Left ventricle myocardium superior (tissue), 1 donor: ENCODE data around the gene TMEM184B. TPM values are rescaled to one million over a fixed set of nuclear protein-coding genes. Genes with fewer than 3 reads are reported as not detected.

Source experiments
- ATAC-seq: fragments of 200-7000 bp; cut with Tn5 transposase; one replicate; pipeline ENCODE4 v1.9.1; 2020; ENCODE audit warnings: mild to moderate bottlenecking, moderate library complexity
- DNase-seq: peaks from one replicate; pipeline ENCODE4 v3.0.0-alpha.2; 2020
- intact Hi-C: fragments of 100-400 bp; cut with micrococcal nuclease; formaldehyde crosslinking; loops from one replicate; pipeline ENCODE4 v1.11.0; 2022
- total RNA-seq: library from RNA; stranded (reverse); fragmentation: NEBNext Ultra II Directional; extraction: Animal tissue kit (Norgen Biotek cat#: 25700); gene quantifications from one replicate; pipeline ENCODE4 v1.2.1, GENCODE V29; 2021
- donor health status: DM: no; HTN: yes; CAD: no; lungs with severe emphysema.

Gene TMEM184B
- total RNA-seq, 1 donor from 2014 or later = 42.8 TPM

DNA sequence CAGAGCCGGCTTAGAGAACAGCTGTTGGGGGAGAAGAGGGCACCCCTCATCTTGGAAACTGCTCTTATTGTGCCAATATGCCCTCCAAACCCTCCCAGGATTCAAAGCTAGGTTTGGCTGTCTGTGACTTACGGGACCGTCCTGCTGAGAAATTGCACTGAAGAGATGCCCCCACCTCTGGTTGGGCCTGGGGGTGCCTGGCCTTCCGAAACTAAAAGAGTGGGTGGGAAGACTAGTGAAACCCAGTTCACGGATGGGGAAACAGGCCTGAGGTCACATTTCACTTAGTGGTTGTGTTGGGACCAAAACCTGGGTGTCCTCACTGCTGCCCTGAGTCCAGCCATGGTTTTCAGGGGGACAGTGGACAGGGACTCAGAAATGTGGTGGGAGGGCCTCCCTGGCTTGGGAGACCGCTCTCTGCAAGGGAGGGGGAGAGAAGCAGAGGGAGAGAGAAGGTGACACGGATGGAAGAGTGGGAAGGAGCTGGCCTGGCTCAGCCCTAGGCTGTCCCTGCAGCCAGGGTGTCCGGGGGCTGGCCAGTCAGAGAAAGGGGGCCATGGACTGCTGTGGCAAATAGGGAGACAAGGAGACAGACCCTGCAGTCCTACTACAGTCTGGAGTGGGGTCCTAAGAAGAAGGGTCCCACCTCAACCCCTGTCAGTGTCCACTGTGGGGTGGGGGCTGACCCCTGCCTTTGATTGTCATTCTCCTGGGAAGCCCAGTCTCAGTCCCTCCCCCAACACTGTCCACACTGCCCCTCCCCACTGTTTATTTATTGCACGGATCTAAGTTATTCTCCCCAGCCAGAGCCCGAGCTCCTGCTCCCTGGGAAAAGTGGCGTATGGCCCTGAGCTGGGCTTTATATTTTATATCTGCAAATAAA is 57.4 kb downstream of the TMEM184B start:
- DNase-seq (peak; percentile 15), ATAC-seq (no peak)
- intact Hi-C loops = no loop called here

DNA sequence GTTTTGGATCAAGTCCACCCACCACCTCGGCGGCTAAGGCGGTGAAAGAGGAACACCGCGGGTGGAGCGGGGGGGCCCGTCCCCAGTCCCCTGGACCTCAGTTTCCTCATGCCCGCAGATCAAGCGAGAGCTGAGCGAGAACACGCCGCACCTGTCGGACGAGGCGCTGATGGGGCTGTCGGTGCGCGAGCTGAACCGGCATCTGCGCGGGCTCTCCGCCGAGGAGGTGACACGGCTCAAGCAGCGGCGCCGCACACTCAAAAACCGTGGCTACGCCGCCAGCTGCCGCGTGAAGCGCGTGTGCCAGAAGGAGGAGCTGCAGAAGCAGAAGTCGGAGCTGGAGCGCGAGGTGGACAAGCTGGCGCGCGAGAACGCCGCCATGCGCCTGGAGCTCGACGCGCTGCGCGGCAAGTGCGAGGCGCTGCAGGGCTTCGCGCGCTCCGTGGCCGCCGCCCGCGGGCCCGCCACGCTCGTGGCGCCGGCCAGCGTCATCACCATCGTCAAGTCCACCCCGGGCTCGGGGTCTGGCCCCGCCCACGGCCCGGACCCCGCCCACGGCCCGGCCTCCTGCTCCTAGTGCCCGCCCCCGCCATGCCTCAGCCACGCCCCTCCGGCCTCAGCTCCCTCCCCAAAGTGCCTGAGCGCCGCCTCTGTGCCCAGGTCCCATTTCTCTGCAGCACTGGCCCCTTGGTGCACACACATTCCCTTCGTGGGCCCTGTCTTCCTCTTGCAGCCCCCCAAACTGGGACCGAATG is 58.3 kb downstream of the TMEM184B start:
- intact Hi-C loops = no loop called here
- peak; percentile 57 for ATAC-seq
- peak; percentile 77 for DNase-seq

DNA sequence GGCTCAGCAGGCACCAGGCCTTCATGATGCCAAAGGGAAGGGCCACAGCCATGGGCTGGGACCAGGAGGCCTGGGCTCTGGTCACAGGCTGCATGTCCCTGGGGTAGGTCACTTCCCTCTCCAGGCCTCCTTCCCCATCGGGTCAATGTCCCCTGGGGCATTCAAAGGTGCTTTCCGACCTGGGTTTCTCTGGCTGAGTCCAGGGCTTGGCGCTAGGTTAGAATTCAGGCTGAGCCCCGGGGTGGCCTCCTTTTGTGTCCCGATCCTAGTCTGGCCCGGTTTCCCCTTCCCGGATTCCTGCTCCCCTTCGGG is 58.9 kb downstream of the TMEM184B start:
- ATAC-seq = no peak

GRCh38 chr22:38213319-38213989 is 59.4 kb downstream of the TMEM184B start:
- ATAC-seq (no peak), DNase-seq (peak; percentile 19)
- intact Hi-C loops = no loop called here

More for the DNA sequence above, 58.9 kb downstream of the TMEM184B start:
- DNase-seq = no peak
- intact Hi-C loops = no loop called here

GRCh38 chr22:38212442-38212841 is 60.4 kb downstream of the TMEM184B start:
- intact Hi-C loops = no loop called here
- ATAC-seq = no peak
- no peak for DNase-seq

GRCh38 chr22:38211556-38211955 is 61.3 kb downstream of the TMEM184B start:
- intact Hi-C loops = no loop called here
- peak; percentile 26 for DNase-seq
- ATAC-seq = no peak

- DNase-seq (no peak), ATAC-seq (no peak)
- intact Hi-C loops = no loop called here
These were observed 64.2 kb downstream of the TMEM184B start for GRCh38 chr22:38208551-38208968.

GRCh38 chr22:38207898-38208432 is 64.8 kb downstream of the TMEM184B start:
- intact Hi-C loops = no loop called here
- no peak for DNase-seq
- ATAC-seq = no peak

- ATAC-seq (peak; percentile 50), DNase-seq (peak; percentile 87)
- intact Hi-C loops = no loop called here
These were observed 67.3 kb downstream of the TMEM184B start for GRCh38 chr22:38205261-38206128.

DNA sequence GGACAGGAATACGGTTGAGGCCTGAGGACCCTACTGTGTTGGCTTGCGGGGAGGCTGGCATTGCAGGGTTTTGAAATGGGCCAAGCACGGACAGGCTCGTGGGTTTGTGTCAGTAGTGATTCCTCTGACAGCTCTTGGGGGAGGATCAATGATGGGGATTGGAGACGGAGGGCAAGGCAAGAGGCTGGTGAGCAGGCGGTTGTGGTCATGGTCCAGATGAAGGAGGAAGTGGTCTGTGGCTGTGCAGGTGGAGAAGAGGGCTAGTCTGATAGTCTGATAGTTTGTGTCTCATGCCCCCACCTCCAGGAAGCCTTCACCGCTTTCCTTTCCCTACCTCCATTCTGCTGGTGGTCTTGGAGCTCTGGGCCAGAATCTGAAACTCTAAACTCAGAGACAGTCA is 68.0 kb downstream of the TMEM184B start:
- intact Hi-C loops = no loop called here
- no peak for ATAC-seq
- DNase-seq = no peak

- intact Hi-C loops = no loop called here
- ATAC-seq = no peak
- DNase-seq = no peak
These were observed 68.8 kb downstream of the TMEM184B start for GRCh38 chr22:38203855-38204514.

DNA sequence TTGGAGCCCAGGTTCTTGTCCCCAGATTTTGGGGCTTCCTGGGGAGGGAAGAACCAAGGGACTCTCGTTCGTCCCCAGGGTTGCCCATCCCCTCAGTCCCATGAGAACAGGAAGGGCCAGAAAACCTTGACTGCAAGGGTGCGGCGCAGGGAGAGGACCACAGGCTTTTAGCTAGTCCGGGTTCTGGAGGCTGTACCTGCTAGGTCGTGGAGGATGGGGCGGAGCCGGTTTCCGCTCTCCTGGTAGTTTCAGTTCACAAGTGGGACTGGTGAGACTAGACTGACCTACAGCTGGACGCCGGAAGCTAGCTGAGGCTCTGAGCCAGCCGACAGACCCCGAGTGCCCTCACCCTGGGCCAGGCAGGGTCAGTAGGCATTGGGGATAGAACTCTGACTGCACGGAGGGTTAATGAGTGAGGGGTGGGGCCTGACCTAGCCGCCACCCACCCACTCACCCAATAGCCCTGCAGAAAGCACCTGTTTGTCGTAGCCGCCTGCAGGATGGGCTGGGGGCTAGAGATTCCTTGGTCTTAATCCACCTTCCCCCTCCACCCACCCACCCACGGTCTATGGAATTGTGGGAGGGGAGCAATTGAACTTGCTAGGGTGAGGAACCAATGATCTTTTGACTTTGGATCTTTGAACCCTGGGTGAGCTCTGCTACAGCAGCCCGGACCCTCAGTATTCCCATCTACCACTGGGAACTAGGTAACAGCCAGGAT is 69.6 kb downstream of the TMEM184B start:
- intact Hi-C loops = no loop called here

GRCh38 chr22:38202437-38203089 is 70.2 kb downstream of the TMEM184B start:
- DNase-seq (peak; percentile 94), ATAC-seq (peak; percentile 67)
- intact Hi-C loops = no loop called here

More for the DNA sequence above, 69.6 kb downstream of the TMEM184B start:
- ATAC-seq (no peak), DNase-seq (peak; percentile 52)

GRCh38 chr22:38201711-38202436 is 70.9 kb downstream of the TMEM184B start, which contains the start of gene MAFF:
Gene MAFF, plus strand, starts transcription at chr22:38201994. Its CDS starts 11,860 bp downstream, at chr22:38213854.
- ATAC-seq = peak; percentile 84
- peak; percentile 98 for DNase-seq
- intact Hi-C loops = no loop called here

DNA sequence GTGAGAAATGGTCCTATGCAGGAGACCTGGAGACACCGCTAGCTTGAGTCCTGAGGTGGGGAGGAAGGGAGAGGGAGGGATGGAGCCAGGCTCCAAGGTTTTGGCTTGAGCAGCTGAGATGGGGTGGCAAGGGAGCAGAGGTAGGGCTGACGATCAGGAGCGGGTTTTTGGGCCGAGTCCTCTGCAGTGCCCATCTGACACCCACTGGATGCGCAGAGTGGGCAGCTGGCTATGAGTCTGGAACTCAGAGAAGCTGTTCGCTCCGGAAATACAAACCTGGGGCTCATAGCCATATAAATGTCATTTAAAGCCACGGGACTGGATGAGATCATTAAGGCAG is 71.5 kb downstream of the TMEM184B start:
- no peak for DNase-seq
- intact Hi-C loops = no loop called here
- ATAC-seq = no peak

DNA sequence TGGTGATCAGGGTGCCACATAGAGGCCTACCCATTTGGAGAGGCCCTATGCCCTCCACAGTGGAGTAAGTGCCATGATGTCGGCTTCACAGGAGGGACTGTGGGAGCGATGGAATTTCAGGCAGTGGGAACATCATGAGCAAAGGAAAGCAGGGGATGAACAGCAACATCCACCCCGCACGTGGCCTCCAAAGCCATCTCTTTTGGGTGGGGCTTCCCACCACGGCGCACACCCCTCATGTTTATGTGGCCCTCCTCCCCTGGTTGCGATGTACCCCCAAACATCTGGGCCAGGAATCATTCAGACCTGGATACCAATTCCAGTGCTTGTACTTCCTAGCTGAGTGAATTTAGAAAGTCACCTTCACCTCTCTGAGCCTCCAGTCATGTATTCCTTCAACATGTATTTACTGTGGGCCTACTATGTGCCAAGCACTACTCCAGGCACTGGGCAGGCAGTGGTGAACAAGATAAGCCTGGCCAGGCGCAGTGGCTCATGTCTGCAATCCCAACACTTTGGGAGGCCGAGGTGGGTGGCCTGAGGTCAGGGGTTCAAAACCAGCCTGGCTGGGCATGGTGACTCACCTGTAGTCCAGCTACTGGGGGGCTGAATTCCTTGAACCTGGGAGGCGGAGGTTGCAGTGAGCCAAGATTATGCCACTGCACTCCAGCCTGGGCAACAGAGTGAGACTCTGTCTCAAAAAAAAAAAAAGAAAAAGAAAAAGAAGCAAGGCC is 72.8 kb downstream of the TMEM184B start:
- no peak for ATAC-seq
- intact Hi-C loops = no loop called here
- no peak for DNase-seq
